Brain microvascular endothelial cell (primary cell): ENCODE results near the gene PPP1R26.
"Not testable (repeated sequence)": the region's sequence is repeated elsewhere in the genome, so short reads cannot be mapped to it uniquely, and the experiment has no call there.

Source experiments
- DNase-seq: peaks from one replicate; pipeline ENCODE4 v3.0.0-alpha.2; 2020
- H3K27ac ChIP-seq: fragments of 250-450 bp; sonication (Bioruptor Pico); 2 replicates; pipeline ENCODE4 v1.5.1; 2020; ENCODE audit warnings: mild to moderate bottlenecking, moderate library complexity
- H3K27me3 ChIP-seq: fragments of 250-450 bp; sonication (Bioruptor Pico); replicated peaks from 2 replicates; pipeline ENCODE4 v1.5.1; 2020; ENCODE audit warnings: mild to moderate bottlenecking
- H3K36me3 ChIP-seq: fragments of 250-450 bp; sonication (Bioruptor Pico); replicated peaks from 2 replicates; pipeline ENCODE4 v1.5.1; 2020; ENCODE audit warnings: mild to moderate bottlenecking
- H3K4me3 ChIP-seq: 2 replicates; pipeline ENCODE4 v1.5.1; 2011; ENCODE audit warnings: low read depth, mild to moderate bottlenecking, control low read depth, low read length, moderate library complexity
- in situ Hi-C: cut with HindIII; loops from 2 replicates; pipeline ENCODE4 v1.10.0; 2017; ENCODE audit warnings: low sequenced_read_pairs, low pct_ligation_motif_present
- TF ChIP-seq, protein P1 (sequence below): IDR thresholded peaks from 2 replicates; pipeline ENCODE4 v1.5.1; 2011; ENCODE audit warnings: low read depth, mild to moderate bottlenecking, moderate library complexity, low read length, control low read depth, inconsistent platforms; ENCODE audit errors: missing control alignments

PPP1R26 gene, protein sequence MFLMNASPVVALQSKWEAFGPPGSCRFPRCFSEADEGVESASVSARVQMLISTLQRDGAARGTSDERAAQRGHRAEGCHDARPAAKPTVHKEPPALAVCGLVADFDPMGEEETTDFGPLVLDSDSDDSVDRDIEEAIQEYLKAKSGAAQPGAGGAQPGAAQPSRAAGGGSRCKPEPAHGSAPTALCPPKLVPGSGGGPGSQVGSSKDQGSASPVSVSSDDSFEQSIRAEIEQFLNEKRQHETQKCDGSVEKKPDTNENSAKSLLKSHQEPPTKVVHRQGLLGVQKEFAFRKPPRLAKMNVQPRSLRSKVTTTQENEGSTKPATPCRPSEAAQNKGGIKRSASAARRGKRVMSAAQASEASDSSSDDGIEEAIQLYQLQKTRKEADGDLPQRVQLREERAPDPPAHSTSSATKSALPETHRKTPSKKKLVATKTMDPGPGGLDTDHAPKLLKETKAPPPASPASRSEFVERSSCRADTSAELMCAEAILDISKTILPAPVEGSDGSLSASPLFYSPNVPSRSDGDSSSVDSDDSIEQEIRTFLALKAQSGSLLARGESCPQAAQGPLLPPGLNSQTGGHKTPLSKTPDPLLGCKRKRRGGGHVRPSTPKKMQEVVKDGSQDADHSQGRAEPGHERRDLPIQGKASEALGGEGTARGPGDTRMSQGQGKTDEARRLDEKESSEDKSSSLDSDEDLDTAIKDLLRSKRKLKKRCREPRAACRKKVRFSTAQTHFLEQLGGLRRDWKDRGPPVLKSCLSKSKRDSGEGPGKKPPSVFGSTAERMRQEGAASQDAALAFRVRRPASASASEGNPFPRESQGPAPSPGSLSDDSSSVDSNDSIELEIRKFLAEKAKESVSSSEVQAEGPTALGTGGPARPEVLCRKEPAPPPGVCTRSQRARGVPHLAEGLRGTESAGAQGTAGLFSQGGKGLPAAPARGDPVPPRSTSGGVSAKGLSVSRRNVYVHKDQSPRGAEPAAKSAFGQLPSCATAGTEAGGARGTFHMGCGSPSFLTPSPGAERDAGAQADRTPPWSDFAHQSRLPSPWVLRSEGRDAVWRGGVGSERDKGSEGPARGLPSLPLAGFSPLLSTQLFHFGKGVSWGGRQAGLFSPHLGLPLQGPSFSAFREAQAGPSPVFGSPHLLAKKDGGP (N-terminal part only)

DNA sequence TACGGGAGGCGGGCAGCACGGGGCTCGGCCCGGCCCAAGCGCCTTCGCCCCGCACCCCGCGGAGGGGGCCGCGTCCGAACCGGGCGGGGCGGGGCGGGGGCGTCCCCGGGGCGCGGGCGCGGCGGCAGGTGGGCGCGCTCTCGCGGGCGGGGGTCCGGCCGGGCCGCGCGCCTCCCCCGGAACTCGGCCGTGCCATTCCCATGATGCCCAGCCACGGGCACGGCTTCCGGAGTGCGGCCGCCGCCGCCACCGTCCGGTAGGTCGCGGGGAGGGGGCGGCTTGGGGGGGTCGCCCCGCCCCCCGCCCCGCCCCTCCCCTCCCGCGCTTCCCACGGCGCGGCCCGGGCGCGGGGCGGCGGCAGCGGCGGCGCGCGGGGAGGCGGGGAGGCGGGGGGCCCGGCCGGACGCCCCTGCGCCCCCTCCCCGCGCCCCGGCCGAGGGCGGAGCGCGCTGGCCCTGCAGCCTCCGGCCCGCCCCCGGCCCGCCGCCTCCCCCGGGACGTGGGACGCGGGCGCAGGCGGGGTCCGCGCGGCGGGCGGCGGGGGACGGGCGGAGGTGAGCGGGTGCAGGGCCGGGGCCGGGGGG lies at the start of gene PPP1R26:
PPP1R26 (plus strand) TSS at position 314 of the 584 bp plus-strand sequence. CDS start 4,729 bp downstream, outside the sequence.
- Histone ChIP-seq H3K27ac (no peak within 1 kb of the TSS), H3K4me3 (peak within 1 kb of the TSS; percentile 69), H3K36me3 (no peaks in the 10 kb centered on the region), H3K27me3 (no peaks in the 10 kb centered on the region)
- TF ChIP-seq, protein P1, sequence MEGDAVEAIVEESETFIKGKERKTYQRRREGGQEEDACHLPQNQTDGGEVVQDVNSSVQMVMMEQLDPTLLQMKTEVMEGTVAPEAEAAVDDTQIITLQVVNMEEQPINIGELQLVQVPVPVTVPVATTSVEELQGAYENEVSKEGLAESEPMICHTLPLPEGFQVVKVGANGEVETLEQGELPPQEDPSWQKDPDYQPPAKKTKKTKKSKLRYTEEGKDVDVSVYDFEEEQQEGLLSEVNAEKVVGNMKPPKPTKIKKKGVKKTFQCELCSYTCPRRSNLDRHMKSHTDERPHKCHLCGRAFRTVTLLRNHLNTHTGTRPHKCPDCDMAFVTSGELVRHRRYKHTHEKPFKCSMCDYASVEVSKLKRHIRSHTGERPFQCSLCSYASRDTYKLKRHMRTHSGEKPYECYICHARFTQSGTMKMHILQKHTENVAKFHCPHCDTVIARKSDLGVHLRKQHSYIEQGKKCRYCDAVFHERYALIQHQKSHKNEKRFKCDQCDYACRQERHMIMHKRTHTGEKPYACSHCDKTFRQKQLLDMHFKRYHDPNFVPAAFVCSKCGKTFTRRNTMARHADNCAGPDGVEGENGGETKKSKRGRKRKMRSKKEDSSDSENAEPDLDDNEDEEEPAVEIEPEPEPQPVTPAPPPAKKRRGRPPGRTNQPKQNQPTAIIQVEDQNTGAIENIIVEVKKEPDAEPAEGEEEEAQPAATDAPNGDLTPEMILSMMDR, result no peak
- in situ Hi-C loops, result no loop called here
- no peak for DNase-seq

DNA sequence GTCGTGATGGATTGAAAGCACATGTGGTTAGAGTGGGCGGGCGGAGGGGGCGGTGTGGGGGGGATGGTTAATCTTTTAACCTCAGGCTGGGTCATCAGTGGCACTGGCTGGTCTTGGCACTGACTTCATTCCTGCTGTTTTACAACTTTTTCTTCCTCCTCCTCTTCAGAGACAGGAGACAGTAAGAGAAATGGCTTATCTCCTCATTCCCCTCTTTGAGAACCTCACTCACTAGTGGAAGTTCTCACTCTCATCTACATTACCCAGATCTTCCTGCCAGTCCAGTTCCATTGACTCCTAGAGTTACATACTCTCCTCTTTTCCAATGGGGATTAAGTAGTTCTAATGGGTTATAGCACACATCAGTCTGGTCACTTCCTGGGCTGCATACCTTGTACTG lies 42.3 kb upstream of the PPP1R26 start:
- in situ Hi-C loops, result no loop called here
- Histone ChIP-seq H3K27ac (no peak overlapping the region), H3K36me3 (no peaks in the 10 kb centered on the region), H3K27me3 (no peaks in the 10 kb centered on the region), H3K4me3 (no peak overlapping the region)
- no peak for DNase-seq
- TF ChIP-seq, protein P1, result no peak

DNA sequence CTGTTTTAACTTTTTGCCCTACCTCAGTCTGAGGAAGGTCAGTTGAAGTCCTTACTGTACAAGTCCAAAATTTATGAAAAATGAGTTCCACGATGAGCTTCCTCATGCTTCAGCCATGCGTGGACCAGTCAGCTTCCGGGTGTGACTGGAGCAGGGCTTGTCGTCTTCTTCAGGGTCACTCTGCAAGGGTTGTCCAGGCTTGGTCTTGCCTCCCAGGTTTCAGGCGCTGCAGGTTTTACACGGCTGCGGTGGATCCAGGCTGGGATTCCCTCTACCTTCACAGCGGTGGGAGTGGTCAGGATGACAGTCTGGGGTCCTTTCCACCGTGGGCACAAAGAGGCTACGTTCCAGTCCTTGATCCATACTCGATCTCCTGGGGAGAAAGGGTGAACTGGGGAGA lies 41.9 kb upstream of the PPP1R26 start:
- H3K27ac ChIP-seq, DNase-seq, in situ Hi-C loops, H3K27me3 ChIP-seq, H3K4me3 ChIP-seq, H3K36me3 ChIP-seq: not testable (repeated sequence)

DNA sequence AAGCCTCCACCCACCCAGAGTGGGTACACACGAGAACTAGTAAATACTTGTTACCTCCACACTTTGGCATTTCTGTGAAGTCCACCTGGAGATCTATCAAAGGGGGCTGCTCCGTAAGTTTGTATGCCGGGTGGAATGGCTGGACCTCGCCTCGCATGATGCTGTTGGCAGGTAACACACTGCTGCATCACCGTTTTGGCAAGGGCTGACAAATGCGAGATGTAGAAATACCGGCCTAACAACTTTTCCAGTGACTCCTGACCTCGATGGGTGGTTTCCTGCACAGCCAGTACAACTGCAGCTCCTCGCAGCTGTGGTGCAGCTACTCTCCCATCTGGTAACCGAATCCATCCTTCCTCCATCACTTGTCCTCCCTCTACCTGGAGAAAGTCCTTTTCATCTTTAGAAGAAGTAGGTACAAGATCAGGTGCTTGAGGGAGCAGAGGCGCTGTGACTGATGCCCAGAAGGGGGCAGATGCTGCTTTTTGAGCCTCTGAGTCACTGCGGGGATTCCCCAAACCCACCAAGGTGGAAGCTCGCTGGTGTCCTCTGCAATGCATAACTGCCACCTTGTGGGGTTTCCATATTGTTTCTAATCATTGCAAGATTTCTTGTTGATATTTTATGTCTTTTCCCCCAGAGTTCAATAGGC lies 40.9 kb upstream of the PPP1R26 start:
- H3K4me3 ChIP-seq, H3K27me3 ChIP-seq, in situ Hi-C loops, H3K36me3 ChIP-seq, H3K27ac ChIP-seq, DNase-seq: not testable (repeated sequence)

DNA sequence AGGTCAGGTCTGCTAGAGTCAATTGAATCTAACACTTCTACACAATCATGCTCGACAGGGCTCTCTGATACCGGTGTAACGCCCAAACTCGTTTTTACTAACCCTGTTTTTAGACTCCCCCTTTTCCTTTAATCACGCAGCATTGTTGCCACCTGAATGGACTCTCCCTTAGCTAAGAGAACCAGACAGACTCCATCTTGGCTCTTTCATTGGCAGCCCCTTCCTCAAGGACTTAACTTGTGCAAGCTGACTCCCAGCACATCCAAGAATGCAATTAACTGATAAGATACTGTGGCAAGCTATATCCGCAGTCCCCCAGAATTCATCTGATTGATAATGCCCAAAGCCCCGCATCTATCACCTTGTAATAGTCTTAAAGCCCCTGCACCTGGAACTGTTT lies 40.1 kb upstream of the PPP1R26 start:
- H3K27me3 ChIP-seq, H3K27ac ChIP-seq, H3K4me3 ChIP-seq, in situ Hi-C loops, H3K36me3 ChIP-seq, DNase-seq: not testable (repeated sequence)

DNA sequence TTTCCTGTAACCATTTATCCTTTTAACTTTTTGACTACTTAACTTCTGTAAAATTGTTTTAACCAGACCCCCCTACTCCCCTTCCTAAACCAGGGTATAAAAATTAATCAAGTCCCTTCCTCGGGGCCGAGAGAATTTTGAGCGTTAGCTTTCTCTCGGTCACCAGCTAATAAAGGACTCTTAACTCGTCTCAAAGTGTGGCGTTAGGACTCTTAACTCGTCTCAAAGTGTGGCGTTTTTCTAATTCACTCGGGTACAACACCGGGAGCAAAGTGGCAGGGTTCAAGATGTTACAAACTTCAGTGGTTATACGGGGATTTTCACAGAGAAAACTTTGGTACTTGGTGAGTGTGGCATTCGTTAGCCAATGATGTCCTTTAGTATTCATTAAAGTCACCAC lies 39.7 kb upstream of the PPP1R26 start:
- DNase-seq, result no peak
- in situ Hi-C loops, result no loop called here
- TF ChIP-seq, protein P1, result no peak
- Histone ChIP-seq H3K4me3 (no peak overlapping the region), H3K27ac (no peak overlapping the region), H3K36me3 (no peaks in the 10 kb centered on the region), H3K27me3 (no peaks in the 10 kb centered on the region)
